ENCODE measurements around the gene NUB1.

NUB1 gene

DNA sequence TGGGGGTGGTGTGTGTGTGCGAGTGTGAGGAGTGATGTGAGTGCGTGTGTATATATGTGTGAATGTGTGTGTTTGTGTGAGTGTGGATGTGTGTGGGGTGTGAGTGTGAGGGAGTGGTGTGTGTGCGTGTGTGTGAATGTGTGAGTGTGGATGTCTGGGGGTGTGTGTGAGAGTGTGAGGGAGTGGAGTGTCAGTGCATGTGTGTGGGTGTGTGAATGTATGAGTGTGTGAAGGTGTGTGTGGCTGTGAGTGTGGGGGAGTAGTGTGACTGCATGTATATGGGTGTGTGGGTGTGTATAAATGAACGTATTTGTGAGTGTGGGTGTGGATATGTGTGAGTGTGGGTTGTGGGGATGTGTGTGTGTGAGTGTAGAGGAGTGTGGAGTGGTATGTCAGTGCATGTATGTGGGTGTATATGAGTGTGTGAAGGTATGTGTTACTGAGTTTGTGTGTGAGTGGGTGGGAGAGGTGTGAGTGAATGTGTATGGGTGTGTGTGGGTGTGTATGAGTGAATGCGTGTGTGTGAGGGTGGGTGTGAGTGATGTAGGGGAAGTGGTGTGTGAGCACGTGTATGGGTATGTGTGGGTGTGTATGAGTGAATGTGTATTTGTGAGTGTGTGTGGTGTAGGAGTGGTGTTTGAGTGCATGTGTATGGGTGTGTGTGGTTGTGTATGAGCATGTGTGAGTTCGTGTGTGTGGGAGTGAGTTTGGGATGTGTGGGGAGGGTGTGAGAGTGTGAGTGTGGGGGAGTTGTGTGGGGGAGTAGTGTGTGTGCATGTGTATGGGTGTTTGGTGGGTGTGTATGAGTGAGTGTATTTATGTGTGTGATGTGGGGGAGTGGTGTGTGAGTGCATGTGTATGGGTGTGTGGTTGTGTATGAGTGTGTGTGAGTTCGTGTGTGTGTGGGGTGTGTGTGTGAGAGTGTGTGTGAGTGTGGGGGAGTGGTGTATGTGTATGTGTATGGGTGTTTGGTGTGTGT lies 28.5 kb upstream of the NUB1 start:
- no peaks in the 10 kb centered on the region for H3K36me3 ChIP-seq (ENCODE audit: control insufficient read depth, insufficient read depth, low read length)
- 90 to 93% methylated on average over 8 of the region's 8 CpGs for WGBS, 2 experiments
- H3K4me3 ChIP-seq (ENCODE audit: insufficient read depth, low read depth, low read length): no peak overlapping the region
- no peaks in the 10 kb centered on the region for H3K27me3 ChIP-seq (ENCODE audit: control insufficient read depth, insufficient read depth, low read length, poor library complexity, severe bottlenecking)
- H3K9me3 ChIP-seq (ENCODE audit: control insufficient read depth, low read length): no peaks in the 10 kb centered on the region
- no peaks in the 10 kb centered on the region for H3K4me1 ChIP-seq (ENCODE audit: control insufficient read depth, insufficient read depth, low read length)
- H3K27ac ChIP-seq (ENCODE audit: insufficient read depth, low read depth, low read length, poor library complexity, severe bottlenecking): no peak overlapping the region

- no peak overlapping the region for H3K27ac ChIP-seq (ENCODE audit: insufficient read depth, low read depth, low read length, poor library complexity, severe bottlenecking)
- H3K4me1 ChIP-seq (ENCODE audit: control insufficient read depth, insufficient read depth, low read length): no peaks in the 10 kb centered on the region
- H3K36me3 ChIP-seq (ENCODE audit: control insufficient read depth, insufficient read depth, low read length): no peaks in the 10 kb centered on the region
- no peak overlapping the region for H3K4me3 ChIP-seq (ENCODE audit: insufficient read depth, low read depth, low read length)
- H3K27me3 ChIP-seq (ENCODE audit: control insufficient read depth, insufficient read depth, low read length, poor library complexity, severe bottlenecking): no peaks in the 10 kb centered on the region
- no peaks in the 10 kb centered on the region for H3K9me3 ChIP-seq (ENCODE audit: control insufficient read depth, low read length)
- 89 to 90% methylated on average over 10 of the region's 10 CpGs for WGBS, 2 experiments
Observed at GRCh38 chr7:151313857-151314256, 27.8 kb upstream of the NUB1 start.

DNA sequence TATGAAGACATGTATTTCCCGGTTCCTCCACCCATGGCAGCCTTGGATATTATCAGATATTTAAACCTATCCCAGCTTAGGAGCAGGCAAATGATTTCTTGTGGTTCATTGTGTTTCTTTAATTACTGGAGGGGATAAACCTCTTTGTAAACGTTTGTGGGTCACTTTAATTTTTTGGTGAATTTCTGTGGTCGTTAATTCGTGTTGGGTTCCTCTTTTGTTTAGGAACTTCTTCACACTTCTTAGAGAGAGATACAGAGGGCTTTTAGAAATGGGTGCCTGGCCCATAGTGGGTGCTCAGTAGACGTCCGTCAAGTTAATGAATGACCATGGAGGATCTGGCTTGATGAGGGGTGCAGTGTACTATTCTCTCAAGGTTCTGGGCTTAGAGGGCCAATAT lies 27.2 kb upstream of the NUB1 start:
- no peak overlapping the region for H3K4me3 ChIP-seq (ENCODE audit: insufficient read depth, low read depth, low read length)
- WGBS, 2 experiments: 80 to 86% methylated on average over 6 of the region's 6 CpGs
- H3K36me3 ChIP-seq (ENCODE audit: control insufficient read depth, insufficient read depth, low read length): no peaks in the 10 kb centered on the region
- no peak overlapping the region for H3K27ac ChIP-seq (ENCODE audit: insufficient read depth, low read depth, low read length, poor library complexity, severe bottlenecking)
- no peaks in the 10 kb centered on the region for H3K4me1 ChIP-seq (ENCODE audit: control insufficient read depth, insufficient read depth, low read length)
- H3K9me3 ChIP-seq (ENCODE audit: control insufficient read depth, low read length): no peaks in the 10 kb centered on the region
- no peaks in the 10 kb centered on the region for H3K27me3 ChIP-seq (ENCODE audit: control insufficient read depth, insufficient read depth, low read length, poor library complexity, severe bottlenecking)

DNA sequence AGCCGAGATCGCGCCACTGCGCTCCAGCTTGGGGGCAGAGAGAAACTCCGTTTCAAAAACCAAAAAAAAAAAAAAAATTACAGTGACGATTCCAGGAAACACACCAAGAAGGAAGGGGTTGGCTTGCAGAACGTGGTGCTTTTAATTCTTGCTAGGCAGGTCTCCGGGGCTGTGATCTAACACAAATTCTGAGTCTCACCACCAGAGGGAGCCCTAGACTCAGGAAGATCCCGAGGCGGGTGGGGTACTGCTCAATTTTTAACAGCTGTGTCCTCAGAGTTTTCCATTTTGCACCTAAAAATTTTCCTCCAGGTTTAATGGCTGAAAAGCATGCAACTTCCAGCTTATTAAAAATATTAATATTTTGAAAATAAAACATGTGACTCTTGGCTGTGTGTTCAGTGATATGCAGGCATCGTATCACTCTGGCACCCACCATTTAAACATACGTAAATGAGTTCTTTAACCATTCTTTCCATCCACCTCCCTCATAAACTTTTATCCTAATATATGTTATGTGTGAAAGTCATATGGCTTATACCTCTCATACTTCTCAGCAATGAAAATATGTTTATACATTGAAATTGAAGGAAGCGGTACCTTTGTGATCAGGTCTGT lies 26.5 kb upstream of the NUB1 start:
- H3K27ac ChIP-seq (ENCODE audit: insufficient read depth, low read depth, low read length, poor library complexity, severe bottlenecking): no peak overlapping the region
- H3K36me3 ChIP-seq (ENCODE audit: control insufficient read depth, insufficient read depth, low read length): no peaks in the 10 kb centered on the region
- 43 to 46% methylated on average over 11 to 12 of the region's 13 CpGs for WGBS, 2 experiments
- no peaks in the 10 kb centered on the region for H3K4me1 ChIP-seq (ENCODE audit: control insufficient read depth, insufficient read depth, low read length)
- no peak overlapping the region for H3K4me3 ChIP-seq (ENCODE audit: insufficient read depth, low read depth, low read length)
- no peaks in the 10 kb centered on the region for H3K27me3 ChIP-seq (ENCODE audit: control insufficient read depth, insufficient read depth, low read length, poor library complexity, severe bottlenecking)
- H3K9me3 ChIP-seq (ENCODE audit: control insufficient read depth, low read length): no peaks in the 10 kb centered on the region

GRCh38 chr7:151316896-151317295 lies 24.7 kb upstream of the NUB1 start:
- no peaks in the 10 kb centered on the region for H3K4me1 ChIP-seq (ENCODE audit: control insufficient read depth, insufficient read depth, low read length)
- no peaks in the 10 kb centered on the region for H3K36me3 ChIP-seq (ENCODE audit: control insufficient read depth, insufficient read depth, low read length)
- WGBS, 2 experiments: 88% methylated on average over 11 of the region's 11 CpGs
- no peak overlapping the region for H3K4me3 ChIP-seq (ENCODE audit: insufficient read depth, low read depth, low read length)
- no peaks in the 10 kb centered on the region for H3K9me3 ChIP-seq (ENCODE audit: control insufficient read depth, low read length)
- H3K27ac ChIP-seq (ENCODE audit: insufficient read depth, low read depth, low read length, poor library complexity, severe bottlenecking): no peak overlapping the region
- no peaks in the 10 kb centered on the region for H3K27me3 ChIP-seq (ENCODE audit: control insufficient read depth, insufficient read depth, low read length, poor library complexity, severe bottlenecking)

GRCh38 chr7:151317936-151318335 lies 23.7 kb upstream of the NUB1 start:
- no peak overlapping the region for H3K4me3 ChIP-seq (ENCODE audit: insufficient read depth, low read depth, low read length)
- 87 to 93% methylated on average over 4 of the region's 4 CpGs for WGBS, 2 experiments
- H3K9me3 ChIP-seq (ENCODE audit: control insufficient read depth, low read length): no peaks in the 10 kb centered on the region
- no peak overlapping the region for H3K27ac ChIP-seq (ENCODE audit: insufficient read depth, low read depth, low read length, poor library complexity, severe bottlenecking)
- H3K4me1 ChIP-seq (ENCODE audit: control insufficient read depth, insufficient read depth, low read length): no peaks in the 10 kb centered on the region
- H3K36me3 ChIP-seq (ENCODE audit: control insufficient read depth, insufficient read depth, low read length): no peaks in the 10 kb centered on the region
- no peaks in the 10 kb centered on the region for H3K27me3 ChIP-seq (ENCODE audit: control insufficient read depth, insufficient read depth, low read length, poor library complexity, severe bottlenecking)

DNA sequence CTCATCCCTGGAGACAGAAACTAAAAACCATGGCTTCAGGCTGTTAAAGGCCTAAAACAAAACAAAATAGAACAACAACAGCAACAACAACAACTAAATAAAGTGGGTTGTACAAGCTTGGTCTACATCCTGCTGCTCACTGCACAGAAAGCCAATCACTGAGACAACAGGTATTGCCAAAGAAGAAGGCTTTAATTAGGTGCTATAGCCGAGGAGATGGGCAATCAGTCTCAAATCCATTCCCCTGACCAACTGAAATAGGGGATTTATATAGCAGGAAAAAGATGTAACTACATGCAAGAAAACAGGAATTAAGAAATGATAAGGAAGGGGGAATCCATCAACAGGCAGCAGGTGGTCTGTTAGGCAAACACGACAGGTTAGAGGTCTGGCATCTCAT lies 22.4 kb upstream of the NUB1 start:
- Histone ChIP-seq H3K27me3 (ENCODE audit: control insufficient read depth, insufficient read depth, low read length, poor library complexity, severe bottlenecking) (no peaks in the 10 kb centered on the region), H3K36me3 (ENCODE audit: control insufficient read depth, insufficient read depth, low read length) (no peaks in the 10 kb centered on the region), H3K4me1 (ENCODE audit: control insufficient read depth, insufficient read depth, low read length) (no peaks in the 10 kb centered on the region), H3K27ac (ENCODE audit: insufficient read depth, low read depth, low read length, poor library complexity, severe bottlenecking) (no peak overlapping the region), H3K9me3 (ENCODE audit: control insufficient read depth, low read length) (no peaks in the 10 kb centered on the region), H3K4me3 (ENCODE audit: insufficient read depth, low read depth, low read length) (no peak overlapping the region)
- 91 to 93% methylated on average over 2 of the region's 2 CpGs for WGBS, 2 experiments

- no peak overlapping the region for H3K4me3 ChIP-seq (ENCODE audit: insufficient read depth, low read depth, low read length)
- 91% methylated on average over 5 of the region's 5 CpGs for WGBS, 2 experiments
- H3K36me3 ChIP-seq (ENCODE audit: control insufficient read depth, insufficient read depth, low read length): no peaks in the 10 kb centered on the region
Observed at GRCh38 chr7:151320263-151320845, 21.3 kb upstream of the NUB1 start.

GRCh38 chr7:151321341-151321740 lies 20.3 kb upstream of the NUB1 start:
- Histone ChIP-seq H3K27me3 (ENCODE audit: control insufficient read depth, insufficient read depth, low read length, poor library complexity, severe bottlenecking) (no peaks in the 10 kb centered on the region), H3K4me3 (ENCODE audit: insufficient read depth, low read depth, low read length) (no peak overlapping the region), H3K9me3 (ENCODE audit: control insufficient read depth, low read length) (no peaks in the 10 kb centered on the region), H3K27ac (ENCODE audit: insufficient read depth, low read depth, low read length, poor library complexity, severe bottlenecking) (no peak overlapping the region), H3K36me3 (ENCODE audit: control insufficient read depth, insufficient read depth, low read length) (no peaks in the 10 kb centered on the region), H3K4me1 (ENCODE audit: control insufficient read depth, insufficient read depth, low read length) (no peaks in the 10 kb centered on the region)
- 81 to 84% methylated on average over 3 of the region's 3 CpGs for WGBS, 2 experiments

More at GRCh38 chr7:151320263-151320845, 21.3 kb upstream of the NUB1 start:
- H3K27me3 ChIP-seq (ENCODE audit: control insufficient read depth, insufficient read depth, low read length, poor library complexity, severe bottlenecking): no peaks in the 10 kb centered on the region
- H3K27ac ChIP-seq (ENCODE audit: insufficient read depth, low read depth, low read length, poor library complexity, severe bottlenecking): no peak overlapping the region
- no peaks in the 10 kb centered on the region for H3K4me1 ChIP-seq (ENCODE audit: control insufficient read depth, insufficient read depth, low read length)
- no peaks in the 10 kb centered on the region for H3K9me3 ChIP-seq (ENCODE audit: control insufficient read depth, low read length)

DNA sequence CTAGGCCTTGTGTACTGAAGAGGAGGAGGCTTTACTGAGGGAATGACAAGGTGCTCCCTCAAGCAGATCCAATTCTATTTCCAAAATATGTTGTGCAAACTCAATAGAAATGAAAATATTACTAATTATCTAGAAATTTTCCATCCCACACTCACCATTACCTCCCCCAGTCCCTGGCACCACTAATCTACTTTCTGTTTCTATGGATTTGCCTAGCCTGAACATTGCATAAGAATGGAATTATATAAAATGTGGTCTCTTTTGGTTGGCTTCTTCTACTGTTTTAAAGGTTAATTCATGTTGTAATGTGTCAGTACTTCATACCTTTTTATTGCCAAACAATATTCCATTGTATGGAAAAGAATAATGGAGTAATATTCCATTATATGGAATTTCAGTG lies 18.7 kb upstream of the NUB1 start:
- no peaks in the 10 kb centered on the region for H3K4me1 ChIP-seq (ENCODE audit: control insufficient read depth, insufficient read depth, low read length)
- no peaks in the 10 kb centered on the region for H3K36me3 ChIP-seq (ENCODE audit: control insufficient read depth, insufficient read depth, low read length)
- H3K27me3 ChIP-seq (ENCODE audit: control insufficient read depth, insufficient read depth, low read length, poor library complexity, severe bottlenecking): no peaks in the 10 kb centered on the region
- H3K27ac ChIP-seq (ENCODE audit: insufficient read depth, low read depth, low read length, poor library complexity, severe bottlenecking): no peak overlapping the region
- H3K9me3 ChIP-seq (ENCODE audit: control insufficient read depth, low read length): no peaks in the 10 kb centered on the region
- no peak overlapping the region for H3K4me3 ChIP-seq (ENCODE audit: insufficient read depth, low read depth, low read length)
